Activated CD4-positive, alpha-beta T cell treated with anti-CD3 and anti-CD28 coated beads, Interleukin-2, amount 50 U/mL, for 1 hour (primary cell): ENCODE data around the gene ADCY1.
"Not testable (repeated sequence)": the region's sequence is repeated elsewhere in the genome, so short reads cannot be mapped to it uniquely, and the experiment has no call there.

Experiments used
- DNase-seq: peaks from one replicate; pipeline ENCODE4 v3.0.0-alpha.2; 2020

Gene ADCY1

DNA sequence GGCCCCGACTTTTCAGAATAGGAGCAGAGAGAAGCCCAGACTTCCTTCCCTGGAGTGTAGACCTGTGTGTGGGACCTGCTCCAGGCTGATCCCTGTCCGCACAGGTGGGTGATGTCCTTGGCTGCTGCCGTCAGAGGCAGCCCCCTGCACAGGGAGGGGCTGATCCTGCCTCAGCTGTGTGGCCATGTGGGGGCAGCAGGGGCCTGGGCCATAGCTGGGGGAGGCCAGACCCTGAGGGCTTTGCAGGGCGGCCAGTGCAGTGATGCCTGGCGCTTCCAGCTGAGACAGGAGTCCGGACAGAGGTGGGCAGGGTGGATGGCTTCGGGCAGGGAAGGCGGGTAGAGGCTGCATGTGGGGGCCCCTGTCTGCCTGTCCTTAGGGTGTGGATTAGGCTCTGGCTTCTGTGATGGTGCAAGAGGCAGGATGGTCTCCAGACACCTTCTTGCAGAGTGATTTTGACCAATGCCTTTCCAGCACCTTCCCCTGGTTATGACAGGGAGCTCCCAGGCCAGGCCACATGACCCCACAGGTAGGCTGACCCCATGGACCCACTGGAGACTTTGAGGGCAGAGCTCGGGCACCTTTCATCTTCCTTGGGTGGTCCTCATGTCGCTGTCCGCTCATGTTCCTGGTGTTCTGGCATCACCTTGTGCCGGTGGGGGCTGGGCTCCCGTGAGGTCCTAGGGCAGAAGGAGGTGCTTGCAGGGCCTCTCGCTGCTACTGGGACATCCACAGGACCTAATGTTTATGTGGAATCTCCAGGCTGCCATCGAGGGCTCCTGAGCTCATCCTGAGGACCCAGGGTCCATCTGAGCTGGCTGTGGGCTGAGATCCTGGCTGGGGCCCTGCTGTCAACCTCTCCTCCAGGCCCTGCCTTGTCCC, 141.5 kb downstream of the ADCY1 start:
- no peak for DNase-seq

DNA sequence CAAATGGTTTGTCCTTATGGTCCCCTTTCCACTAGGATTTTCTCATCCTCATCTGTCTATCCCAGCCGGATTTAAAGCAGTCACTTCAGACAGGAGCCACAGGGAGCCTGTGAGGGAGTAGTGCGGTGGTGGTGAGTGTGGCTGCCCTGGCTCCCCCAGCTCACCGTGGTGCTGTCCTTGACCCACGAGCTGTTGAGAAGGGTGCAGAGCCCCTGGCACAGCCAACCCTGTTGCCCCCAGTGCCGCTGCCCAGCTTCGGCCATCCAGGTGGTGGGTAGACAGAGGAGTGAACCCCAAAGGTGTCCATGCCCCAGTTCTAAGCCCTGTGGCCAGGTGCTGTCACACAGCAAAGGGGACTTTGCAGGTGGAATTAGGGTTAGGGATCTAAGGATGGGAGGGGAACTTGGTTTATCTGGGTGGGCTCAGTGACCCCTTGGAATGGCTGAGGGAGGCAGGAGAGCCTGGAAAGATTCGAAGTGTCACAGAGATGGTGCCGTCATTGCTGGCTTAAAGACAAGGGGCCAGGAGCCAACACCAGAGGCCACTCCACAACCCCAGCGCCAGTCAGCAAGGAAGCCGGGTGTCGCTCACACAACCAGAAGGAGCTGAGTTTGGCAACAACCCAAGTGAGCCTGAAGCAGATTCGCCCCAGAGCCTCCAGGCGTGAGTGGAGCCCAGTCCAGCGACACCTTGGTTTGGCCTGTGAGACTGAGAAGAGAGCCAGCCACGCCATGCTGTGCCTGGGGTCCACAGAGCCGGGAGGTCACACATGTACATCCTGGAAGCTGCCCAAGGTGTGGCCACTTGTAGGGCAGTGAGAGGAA, 142.4 kb downstream of the ADCY1 start:
- no peak for DNase-seq

DNA sequence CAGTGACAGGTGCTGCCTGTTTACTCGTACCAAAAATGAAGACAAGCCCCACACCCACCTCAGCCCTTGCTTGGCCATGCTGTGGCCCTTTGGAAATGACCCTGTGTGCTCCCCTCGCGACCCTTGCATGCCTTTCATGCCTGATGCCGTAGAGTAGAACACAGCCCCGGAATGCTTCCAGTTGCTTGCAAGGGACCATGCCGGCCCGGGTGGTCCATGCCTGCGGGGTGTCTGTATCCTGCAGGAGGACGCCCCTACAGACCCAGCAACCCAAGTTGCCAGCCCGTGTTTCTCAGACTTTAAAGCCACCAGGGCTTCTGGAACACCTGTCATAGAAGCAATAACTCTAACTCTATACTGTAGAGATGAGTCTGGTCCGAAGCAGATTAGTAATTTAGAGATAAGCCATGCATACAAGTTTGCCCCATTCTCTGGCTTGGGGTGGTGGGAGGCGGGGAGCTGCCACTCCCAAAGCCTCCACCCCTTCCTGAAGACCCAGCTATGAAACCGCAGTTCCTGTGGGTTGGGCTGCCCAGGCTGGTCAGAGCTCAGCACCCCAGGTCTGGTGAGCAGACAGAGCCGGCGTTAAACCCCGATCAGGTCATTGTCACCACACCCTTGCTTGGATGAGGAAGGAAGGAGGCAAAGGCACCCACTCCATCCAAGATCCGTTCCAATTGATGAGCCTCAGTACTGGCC, 143.5 kb downstream of the ADCY1 start:
- no peak for DNase-seq

DNA sequence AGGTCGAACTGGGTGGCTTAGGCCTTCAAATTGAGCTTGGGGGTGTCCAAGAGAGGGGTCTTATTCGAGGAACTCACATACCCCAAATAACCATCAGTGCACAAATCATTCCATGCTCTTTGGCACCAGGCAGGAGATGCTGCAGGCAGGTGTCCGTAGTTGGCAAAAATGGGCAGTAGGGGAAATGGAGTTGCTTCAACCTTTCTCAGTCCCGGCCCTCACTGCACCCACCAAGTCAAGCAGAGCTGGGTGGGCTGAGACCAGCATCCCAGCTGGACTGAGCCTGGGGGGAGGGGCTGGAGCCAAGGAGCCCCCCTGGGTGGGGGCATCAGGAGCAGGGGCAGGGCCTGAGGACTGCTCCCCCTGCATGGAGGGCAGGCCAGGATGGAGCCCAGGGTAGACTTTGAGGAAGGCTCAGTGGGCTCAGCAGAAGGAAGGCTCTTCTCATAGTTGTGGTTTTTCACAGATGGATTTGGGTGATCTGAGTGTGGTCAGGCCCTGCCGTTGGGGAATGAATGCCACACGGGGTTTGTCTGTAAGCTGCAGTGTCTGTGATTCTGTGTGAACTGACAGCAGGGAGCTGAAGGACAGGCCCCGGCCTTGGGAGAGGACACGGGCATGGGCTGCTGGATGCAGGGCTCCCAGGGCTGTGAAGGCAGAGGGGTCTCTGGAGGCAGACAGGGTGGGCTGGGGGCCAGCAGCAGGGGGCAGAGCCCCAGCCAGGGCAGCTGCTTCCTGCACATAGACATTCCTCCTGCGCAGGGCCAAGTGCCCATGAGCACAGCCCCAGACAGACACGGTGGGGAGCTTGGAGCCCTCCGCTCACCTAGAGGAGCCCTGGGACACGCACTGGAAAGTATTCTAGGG, 144.5 kb downstream of the ADCY1 start:
- DNase-seq, result no peak

DNA sequence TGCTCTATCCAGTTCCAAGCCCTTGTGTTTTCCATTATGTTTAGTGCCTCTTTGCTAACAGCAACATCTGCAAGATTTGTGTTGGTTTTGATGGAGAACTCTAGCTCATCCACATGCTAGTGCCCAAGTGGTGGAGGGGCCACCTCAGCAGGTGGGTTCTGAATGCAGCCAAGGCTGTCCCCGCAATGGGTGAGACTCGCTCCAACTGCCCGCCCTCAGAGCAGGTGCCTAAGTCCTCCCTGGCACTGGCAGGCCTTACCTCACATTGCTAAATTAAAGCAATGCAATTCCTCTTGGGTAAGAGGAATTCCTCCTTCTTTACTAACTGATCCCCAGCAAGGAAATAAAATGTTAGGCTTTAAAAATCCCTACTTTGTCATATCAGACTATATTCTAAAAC, 146.8 kb downstream of the ADCY1 start:
- DNase-seq, result no peak

DNA sequence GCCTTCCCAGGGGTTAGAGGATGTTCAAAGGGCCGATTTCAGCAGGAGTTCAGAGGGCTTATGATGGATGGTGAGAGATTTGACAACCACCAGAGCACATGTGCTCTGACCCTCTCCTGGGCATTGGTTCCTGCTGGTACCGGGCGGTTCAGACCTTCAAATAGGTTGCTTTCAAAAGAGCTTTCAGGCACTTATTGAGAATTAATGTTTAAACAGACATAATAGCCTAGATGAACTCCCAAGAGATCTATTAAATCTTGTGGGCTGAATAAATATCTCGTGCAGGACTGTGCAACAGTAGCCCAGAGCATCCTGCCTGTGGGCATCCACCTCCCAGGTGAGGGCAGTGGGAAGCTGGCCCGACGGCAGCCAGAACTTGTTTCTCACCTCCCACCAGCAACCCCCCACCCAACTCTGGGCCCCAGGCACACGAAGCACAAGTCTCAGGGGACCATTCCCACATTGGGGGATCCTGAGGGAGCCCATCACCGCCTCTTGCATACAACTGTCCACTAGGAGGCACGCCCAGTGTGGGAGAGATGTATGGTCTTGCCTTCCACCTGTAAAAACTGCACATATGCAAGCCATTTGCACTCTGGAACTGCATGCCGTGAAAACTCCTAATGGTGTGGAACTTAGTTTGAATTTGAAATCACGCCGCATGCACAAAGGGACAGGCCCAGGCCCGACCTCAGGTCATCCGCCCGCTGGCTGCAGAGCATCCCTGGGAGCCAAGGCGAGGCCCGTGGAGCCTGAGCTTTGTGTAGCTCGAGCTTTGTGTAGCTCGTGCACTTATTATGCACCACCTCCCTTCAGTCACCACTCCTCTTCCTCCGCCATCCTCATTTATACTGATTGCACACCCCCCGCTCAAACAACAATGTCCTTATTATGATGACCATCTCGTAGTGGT, 147.8 kb downstream of the ADCY1 start:
- no peak for DNase-seq

DNA sequence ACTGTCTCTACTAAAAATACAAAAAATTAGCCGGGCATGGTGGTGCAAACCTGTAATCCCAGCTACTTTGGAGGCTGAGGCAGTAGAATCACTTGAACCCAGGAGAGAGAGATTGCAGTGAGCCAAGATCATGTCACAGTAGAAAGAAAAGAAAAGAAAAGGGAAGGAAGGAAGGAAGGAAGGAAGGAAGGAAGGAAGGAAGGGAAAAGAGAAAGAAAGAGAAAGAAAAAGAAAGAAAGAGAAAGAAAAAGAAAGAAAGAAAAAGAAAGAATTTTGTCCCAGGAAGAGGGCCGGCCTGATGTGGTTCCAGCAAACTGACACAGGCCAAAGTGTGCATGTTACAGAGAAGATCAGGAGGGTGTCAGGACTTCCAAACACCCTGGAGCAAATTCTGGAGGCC, 151.1 kb downstream of the ADCY1 start:
- DNase-seq, result not testable (repeated sequence)

DNA sequence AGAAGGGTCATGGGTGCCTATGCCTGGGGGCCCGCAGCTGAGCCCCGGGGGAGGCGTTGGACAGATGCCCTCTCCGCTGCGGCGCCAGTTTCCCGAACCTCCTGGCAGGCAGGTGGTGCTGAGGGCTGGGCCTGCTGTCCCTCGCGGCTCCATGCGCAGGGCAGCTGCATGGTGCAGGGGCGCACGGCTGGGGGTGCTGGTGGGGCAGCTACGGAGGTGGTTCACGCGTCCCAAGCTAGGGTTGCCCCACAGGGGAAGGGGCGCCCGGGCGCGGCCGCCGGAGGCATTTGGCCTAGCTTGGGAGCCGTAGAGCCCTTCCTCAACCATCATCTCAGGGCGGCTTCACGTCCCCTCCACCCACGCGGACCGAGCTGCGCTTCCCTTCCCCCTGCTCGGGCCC, 152.7 kb downstream of the ADCY1 start:
- DNase-seq, result no peak

DNA sequence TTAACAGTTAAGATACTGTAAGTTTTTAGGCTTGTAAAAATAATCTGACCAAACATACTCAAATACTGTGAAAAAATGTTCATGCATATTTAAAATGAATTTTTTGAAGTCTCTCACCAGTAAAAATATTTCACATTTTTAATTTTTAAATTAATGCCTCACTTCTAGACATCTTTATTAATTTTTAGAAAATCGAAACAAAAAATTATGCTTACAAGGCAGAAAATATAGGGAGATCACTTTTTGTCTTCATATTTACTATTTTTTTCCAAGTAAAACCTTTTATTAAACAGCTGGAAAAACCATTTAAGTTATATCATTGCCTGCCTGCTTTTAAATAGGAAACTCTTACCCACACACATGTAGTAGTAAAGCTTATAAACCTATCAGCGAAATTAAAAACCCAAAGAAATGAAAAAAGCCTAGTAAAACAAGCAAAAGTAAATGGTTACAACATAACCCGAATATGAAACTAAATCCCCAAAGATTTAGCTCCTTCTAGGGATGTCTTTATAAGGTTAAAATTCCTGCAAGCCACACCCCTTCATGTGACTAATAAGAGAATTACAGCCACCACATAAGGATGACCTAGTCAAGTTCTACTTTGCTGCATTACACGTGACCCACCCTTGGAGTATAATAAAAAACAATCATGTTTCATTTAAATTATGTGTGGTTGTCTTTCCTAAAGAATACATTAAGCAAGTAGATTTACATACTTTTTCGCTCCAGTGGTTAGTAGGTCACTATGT, 157.7 kb downstream of the ADCY1 start:
- DNase-seq, result not testable (repeated sequence)

DNA sequence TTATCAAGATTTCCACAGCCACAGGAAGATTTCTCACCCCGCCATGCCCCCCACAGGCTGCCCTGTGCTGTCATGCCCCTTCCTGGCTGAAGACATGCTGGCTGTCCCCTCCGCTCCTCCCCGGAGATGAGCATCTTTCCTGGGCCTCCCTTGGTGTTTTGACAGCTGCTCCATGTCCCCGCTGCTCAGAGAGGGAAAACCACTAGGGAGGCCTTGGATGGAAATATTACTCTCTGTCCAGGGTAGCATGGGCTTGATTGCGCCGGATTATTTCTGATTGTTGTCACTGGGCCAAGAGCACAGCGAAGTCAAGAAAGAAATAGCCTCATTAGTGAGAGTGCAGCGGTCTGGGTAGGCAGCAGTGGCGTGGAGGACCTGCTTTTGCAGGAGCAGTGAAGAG, 164.8 kb downstream of the ADCY1 start:
- not testable (repeated sequence) for DNase-seq

DNA sequence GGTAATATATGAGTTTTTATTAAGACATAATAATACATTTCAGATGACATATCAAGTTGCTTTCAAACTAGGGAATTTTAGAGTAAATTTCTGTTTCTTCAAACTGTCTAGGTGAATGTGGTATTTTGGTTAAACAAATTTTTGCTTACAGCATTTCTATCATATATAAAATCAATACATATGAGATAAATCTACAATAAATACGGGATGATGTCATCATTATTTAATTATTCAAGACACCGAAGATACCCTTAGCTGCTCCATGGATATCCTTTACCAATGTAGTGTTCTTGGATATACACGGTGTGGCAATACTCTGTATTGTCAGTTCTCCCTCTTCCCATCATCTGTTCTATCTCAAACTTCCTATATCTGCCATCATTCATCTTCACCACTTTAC, 166.4 kb downstream of the ADCY1 start:
- not testable (repeated sequence) for DNase-seq

DNA sequence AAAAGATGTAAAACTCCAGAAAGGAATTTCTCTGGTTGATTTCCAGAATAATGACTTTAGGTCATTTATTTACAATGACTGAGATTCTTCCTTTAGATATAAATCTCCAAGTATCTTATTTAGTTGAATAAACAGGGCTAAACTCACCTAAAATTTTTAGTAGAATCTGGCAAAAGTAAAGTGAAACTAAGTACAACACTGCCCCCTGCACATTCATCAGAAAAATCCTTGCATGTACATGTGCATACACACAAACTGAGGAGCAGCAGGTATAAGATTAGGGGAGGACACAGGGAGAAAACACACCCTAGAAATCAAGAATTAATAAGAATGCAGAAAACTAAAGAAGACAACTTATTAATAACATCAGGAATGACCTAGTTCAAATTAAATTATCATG, 174.8 kb downstream of the ADCY1 start:
- not testable (repeated sequence) for DNase-seq

DNA sequence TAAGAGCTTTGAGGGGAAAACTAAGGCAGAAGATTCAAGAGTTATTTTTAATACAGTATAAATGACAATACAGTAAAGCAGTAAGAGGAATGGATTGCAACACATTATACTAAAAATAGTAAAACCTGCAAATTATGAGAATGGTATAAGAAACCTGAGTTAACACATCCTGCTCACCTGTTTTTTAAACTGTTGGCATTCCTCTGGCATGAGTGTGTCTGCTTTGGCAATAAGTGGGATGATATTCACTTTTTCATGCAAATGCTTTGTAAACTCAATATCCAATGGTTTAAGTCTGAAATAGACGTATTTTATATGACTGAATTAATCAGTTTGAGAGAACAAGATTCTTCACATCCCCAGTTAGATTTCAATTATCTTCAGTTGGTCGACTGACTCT, 177.2 kb downstream of the ADCY1 start:
- not testable (repeated sequence) for DNase-seq

DNA sequence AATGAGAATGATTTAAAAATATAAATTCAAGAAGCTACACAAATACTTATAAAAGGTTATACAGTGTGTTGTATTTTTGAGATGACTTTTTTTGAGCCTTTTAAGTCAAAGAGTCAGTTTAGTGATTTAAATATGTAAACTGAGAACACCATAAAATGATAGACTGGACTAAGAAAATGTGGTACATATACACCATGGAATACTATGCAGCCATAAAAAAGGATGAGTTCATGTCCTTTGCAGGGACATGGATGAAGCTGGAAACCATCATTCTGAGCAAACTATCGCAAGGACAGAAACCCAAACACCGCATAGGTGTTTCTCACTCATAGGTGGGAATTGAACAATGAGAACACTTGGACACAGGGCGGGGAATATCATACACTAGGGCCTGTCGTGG, 182.2 kb downstream of the ADCY1 start:
- DNase-seq, result not testable (repeated sequence)

DNA sequence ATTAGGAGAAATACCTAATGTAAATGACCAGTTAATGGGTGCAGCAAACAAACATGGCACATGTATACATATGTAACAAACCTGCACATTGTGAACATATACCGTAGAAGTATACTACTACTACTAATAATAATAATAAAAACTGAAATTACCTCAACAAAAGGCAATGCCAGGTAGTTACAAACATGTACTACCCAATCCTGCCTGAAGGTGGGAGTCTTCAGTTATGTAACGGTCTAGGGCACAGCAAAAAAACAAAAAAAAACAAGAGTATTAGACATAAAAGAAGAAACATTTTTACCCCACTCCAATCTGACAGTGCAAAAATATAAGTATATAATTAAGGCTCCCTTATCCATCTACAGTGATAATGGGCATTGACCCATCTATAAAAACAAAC, 182.6 kb downstream of the ADCY1 start:
- not testable (repeated sequence) for DNase-seq

DNA sequence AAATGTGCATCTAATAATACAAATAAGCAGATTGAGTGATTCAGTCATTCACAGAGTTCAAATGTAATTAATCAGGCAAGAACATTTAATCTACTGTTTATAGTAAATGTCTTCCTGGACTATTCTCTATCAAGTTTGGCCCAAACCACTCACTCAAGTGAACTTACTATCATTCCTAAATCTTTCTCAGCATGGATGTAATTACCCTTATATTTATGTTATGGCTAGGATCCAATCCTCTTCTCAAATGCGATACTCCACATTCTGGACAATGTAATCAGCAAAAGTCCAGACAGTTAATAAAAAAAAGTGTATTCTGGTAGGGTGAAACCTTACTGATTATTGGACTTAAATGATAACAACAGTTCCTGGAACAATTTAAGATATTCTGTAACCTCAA, 185.3 kb downstream of the ADCY1 start:
- not testable (repeated sequence) for DNase-seq

DNA sequence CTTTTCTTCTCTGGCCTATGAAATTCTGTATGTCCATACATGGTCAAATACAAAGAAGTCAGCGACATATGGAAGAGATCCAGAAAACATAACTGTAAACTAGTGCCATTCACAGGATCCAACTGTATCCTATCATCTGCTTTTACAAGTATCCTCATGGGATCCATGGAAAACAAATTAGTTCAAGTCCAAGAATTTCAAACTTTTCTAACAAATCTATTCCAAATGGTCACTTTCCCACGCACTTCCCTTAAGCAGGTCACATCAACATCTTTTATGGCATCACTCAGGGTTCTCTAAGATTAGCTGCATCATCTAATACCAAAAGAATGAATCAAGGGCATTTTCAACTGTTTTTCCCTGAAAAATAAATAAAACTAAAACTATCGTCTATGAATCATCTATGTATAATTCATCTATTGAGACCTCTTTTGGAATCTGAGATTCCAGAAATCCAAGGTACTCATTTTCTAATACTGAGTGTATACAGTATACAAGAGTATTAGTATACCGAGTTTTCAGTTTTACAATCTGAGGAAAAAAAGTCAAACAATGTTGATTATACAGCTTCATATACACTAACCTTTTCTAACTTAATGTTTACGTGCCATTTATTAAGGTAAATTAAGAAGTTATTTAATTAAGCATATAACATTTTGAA, 187.5 kb downstream of the ADCY1 start:
- DNase-seq, result not testable (repeated sequence)

DNA sequence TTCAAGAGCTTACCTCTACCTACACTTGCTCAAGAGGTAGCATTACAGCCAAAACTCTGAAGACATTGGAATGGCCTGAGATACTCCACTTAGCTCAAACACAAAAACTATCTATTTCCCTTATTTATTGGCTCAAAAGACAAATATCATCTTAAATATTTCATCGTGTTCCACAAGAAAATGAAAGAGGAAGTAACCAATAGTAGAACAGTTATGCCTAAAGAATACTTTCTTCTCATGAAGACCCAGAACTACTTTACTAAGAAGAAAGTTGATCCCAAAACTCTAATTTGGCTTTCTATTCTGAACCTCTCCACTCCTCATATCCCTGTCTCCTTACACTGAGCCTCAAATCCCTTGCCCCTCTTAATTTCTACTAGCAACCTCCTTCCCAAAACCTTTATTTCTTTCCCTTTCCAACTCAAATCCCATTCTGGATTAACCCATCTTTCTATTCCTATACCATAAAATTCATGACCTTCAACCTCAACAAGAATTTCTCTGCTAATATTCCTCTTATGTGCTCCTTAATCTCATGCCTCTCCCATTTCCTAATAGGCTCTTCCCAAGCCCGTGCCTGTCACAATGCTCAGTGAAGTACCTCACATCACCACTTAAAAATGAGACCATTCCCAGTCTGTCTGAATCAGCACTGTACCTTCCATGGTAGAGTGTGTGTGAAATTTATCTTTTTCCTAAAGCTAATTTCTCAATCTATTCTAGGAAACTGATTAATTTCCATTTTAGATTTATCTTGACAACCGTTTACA, 188.2 kb downstream of the ADCY1 start:
- not testable (repeated sequence) for DNase-seq
